ENCODE measurements around the gene DNMT3B.
"Not testable (repeated sequence)": the region's sequence is repeated elsewhere in the genome, so short reads cannot be mapped to it uniquely, and the experiment has no call there.

DNMT3B gene

DNA sequence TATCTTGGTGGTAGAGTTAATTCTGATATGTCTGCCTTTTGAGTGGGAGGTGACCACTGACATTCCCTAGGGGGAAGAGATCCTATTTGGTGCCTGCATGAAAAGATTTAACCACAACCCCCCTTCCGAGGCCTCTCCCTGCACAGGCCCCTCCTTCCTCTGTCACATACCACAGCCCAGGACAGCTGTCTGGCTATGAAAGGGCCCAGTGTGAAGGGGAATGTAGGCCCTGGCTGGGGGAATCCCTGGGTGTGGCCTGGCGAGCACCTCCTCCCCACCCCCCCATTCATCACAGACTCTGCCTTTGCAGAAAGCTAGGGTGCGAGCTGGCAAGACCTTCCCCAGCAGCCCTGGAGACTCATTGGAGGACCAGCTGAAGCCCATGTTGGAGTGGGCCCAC lies 30.1 kb downstream of the DNMT3B start:
- peak; percentile 9 for DNase-seq (ENCODE audit: low read depth)

DNA sequence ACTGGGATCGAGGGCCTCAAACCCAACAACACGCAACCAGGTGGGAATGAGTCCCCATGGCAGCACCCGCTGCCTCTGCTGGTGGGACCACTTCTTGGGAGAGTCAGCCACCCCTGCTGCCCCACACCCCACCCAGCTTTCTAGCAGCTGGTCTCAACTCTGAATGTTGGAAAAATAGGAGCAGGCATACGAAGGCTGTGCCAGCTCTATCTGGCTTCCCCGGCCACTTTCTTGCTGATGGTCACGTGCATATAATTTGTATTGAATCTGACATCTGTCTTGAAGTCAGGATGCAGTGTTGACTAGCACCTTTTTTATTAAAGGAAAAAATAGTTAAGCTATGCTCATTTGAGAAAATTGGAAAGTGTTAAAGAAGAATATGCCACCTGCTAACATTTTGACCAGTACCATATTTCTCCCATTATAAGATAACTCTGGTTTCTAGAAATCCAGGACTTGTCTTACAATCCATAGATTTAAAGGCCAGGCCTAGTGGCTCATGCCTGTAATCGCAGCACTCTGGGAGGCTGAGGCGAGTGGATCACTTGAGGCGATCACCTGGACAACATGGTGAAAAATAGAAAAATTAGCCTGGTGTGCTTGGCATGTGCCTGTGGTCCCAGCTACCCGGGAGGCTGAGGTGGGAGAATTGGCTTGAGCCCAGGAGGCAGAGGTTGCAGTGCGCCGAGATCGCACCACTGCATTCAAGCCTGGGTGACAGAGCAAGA lies 30.7 kb downstream of the DNMT3B start:
- DNase-seq (ENCODE audit: low read depth), result no peak

DNA sequence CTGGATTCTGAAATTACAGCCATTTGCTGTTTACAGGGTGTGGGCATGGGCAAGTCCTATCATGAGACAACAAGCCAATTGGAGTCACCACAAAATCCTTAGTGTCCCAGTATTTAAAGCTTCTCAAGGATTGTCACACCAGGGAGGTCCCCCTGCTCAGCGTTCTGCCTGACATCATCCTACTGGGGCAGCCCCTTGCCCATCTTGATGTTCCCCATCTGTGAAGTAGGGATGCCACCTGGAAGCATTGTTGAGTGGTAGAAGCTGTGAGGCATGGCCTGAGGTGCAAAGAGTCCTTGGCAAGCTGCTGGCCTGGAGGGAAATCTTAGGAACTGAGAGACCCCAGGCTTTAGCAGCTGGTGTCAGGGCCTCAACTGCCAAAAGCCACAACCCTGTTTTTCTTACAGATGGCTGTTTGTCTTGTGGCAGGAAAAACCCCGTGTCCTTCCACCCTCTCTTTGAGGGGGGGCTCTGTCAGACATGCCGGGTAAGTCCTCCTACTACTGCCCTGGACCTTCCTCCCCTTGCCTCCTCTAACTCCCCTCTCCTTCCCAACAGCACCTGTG lies 34.3 kb downstream of the DNMT3B start:
- DNase-seq (ENCODE audit: low read depth), result no peak

DNA sequence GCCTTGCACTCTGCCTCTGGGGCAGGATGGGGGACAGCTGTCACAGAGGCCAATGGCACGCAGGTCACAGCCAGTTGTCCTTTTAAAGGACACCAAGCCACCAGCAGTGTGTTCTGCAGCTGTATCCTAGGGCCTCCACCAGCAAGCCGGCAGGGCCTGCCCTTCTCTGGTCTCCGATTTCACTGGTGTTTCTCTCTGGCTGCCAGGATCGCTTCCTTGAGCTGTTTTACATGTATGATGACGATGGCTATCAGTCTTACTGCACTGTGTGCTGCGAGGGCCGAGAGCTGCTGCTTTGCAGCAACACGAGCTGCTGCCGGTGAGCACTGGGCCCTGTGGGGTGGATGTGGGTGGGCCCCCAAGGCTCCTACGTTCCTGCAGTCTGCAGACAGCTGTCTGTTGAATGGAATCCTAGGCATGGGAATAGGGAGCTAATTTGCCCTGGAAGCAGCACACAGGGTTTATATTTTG lies 34.8 kb downstream of the DNMT3B start:
- DNase-seq (ENCODE audit: low read depth), result no peak

DNA sequence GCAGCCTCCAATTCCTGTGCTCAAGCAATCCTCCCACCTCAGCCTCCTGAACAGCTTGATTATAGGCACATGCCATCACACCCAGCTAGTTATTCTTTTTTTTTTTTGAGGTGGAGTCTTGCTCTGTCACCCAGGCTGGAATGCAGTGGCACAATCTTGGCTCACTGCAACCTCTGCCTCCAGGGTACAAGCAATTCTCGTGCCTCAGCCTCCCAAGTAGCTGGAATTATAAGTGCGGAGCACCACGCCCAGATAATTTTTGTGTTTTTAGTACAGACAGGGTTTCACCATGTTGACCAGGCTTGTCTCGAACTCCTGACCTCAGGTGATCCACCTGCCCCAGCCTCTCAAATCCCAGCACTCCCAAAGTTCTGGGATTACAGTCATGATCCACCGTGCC lies 35.4 kb downstream of the DNMT3B start:
- DNase-seq (ENCODE audit: low read depth), result not testable (repeated sequence)

DNA sequence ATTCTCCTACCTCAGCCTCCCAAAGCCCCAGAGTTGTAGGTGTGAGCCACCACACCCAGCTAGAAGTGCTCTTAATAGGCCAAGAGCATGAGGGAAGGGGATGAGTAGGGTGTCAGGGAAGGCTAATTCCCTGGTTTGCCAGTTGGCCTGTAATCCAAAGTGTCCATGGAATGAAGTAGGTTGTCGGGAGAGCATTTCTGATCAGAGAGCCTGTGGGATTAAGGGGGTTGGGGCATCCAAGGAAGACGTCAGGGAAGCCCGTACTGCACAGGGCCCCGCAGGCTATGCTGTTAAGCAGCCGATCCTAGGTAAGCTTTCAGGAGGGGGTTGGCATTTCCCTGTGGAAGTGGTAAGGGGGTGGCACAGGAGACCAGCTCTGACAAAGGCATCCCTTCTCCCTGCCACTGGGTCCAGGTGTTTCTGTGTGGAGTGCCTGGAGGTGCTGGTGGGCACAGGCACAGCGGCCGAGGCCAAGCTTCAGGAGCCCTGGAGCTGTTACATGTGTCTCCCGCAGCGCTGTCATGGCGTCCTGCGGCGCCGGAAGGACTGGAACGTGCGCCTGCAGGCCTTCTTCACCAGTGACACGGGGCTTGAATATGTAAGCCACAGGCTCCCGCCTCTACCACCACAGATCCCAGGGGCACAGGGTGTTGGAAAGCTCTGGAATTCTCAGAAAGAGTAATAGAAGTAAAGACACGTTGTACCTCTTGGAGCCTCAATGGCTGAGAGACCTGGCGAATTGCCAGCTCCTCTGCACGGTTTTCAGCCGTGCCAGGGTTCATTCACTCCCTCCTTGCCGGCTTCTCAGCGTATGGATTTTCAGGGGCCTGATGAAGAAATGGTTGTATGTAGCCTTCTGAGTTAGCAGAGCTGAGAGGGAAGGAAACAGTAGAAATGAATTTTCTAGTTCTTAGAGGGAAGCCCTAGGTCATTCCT lies 36.1 kb downstream of the DNMT3B start:
- DNase-seq (ENCODE audit: low read depth), result no peak

DNA sequence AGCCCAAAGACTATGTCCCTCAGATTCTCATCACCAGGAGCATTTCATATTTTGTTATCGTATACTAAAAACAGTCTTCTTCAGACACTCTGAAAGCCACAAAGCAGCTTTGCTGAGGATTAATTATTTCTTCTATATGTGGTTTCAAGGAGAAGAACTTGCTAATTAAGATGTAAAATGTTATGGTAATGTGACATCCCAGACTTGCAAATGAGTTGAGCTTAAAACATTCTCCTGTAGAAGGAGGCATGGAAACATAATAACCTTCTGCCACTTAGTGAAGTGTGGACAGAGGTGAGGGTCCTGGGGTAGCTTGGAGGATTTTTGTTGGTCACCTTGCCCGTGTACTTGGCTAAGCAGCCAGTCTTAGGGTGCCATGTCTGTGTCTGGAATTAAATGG lies 40.9 kb downstream of the DNMT3B start:
- DNase-seq (ENCODE audit: low read depth), result no peak

DNA sequence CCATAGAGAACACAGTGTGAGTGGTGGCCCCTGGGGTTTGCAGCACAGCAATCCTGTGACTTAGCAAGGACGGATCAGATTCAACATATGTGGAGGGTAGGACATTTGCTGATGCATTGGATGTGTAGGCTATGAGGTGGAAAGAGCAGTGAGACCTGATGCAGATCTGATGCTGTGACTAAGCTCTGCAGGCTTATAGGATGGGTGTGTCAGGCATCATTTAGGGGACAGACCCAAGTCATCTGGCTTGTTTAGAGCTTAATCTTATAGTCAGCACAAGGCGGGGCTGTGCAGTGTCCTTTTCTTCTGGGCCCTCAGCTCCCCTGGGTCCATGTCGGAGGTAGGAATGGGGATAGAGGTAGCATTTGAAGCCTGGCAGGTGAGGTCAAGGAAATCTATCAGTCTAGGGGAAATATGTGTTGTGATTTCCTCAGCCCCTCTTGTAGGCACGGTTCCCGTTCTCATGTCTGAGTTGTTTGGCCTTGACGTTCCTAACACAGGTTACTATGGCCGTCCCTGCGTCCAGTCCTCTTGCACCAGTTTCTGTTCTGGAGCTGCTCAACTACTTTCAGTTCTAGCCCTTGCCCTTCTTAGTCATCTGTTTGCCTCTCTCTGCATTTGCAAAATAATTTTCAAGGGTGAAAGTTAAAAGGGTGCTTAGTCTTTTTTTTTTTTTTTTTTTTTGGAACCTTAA lies 42.0 kb downstream of the DNMT3B start:
- DNase-seq (ENCODE audit: low read depth), result no peak

DNA sequence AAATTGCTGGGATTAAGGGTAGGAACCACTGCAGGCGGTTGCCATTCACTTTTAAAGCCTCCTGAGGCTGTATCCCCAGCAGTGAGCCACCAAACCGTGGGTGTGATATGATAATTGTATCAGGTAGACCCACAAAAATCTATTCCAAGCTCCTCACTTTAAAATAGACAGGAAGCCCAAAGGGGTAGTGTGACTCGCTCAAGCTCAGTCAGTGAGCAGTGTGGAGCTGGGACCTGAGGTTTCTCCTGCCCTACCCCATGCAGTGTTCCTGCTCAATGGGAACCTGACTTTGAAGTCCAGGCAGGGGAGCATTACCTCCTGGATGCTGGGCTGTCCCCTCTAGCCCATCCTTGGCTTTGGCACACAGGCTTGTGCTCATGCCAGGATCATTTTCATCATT lies 42.6 kb downstream of the DNMT3B start:
- DNase-seq (ENCODE audit: low read depth), result no peak

DNA sequence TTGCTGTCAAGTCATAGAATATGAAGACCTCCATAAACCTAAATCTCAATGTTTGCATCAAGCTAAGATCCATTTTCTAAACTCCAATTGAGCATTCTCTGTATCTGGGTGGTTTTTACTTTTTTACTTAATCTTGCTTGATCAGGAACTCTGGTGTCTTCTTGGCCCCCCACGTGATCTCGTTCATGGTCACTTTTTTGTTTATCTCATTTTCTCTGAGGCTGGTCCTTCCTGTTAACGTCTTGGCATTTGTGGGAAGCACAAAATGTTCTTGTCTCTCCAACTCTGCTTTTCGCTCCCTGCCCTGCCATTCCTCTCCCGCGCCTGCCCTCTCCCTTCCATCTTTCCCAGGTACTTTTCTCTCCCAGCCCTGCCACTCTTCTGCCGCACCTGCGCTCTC lies 43.5 kb downstream of the DNMT3B start:
- no peak for DNase-seq (ENCODE audit: low read depth)

DNA sequence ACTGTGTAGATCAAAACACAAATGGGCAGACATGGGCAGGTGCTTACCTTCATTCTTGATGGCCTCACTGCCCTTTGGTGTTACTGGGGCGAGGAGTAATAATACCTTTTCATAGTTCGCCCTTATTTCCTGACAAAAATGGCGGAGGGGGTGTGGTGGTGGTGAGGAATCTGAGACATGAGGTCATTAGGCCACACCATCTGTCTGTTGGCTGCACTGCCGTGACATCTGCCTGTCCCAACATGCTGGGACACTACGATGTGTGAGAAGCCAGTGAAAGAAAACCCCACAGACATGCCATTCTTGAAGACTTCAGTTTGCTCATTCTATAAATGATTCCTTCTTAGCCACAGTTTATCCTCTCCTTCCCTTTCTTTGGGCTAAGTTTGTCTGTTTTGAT lies 44.2 kb downstream of the DNMT3B start:
- DNase-seq (ENCODE audit: low read depth), result no peak

DNA sequence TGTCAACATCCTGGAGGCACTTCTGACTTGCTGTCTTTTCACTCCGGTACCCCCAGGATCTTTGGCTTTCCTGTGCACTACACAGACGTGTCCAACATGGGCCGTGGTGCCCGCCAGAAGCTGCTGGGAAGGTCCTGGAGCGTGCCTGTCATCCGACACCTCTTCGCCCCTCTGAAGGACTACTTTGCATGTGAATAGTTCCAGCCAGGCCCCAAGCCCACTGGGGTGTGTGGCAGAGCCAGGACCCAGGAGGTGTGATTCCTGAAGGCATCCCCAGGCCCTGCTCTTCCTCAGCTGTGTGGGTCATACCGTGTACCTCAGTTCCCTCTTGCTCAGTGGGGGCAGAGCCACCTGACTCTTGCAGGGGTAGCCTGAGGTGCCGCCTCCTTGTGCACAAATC lies 45.5 kb downstream of the DNMT3B start:
- no peak for DNase-seq (ENCODE audit: low read depth)

DNA sequence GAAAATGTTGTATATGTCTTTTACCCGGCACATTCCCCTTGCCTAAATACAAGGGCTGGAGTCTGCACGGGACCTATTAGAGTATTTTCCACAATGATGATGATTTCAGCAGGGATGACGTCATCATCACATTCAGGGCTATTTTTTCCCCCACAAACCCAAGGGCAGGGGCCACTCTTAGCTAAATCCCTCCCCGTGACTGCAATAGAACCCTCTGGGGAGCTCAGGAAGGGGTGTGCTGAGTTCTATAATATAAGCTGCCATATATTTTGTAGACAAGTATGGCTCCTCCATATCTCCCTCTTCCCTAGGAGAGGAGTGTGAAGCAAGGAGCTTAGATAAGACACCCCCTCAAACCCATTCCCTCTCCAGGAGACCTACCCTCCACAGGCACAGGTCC lies 46.3 kb downstream of the DNMT3B start:
- no peak for DNase-seq (ENCODE audit: low read depth)

DNA sequence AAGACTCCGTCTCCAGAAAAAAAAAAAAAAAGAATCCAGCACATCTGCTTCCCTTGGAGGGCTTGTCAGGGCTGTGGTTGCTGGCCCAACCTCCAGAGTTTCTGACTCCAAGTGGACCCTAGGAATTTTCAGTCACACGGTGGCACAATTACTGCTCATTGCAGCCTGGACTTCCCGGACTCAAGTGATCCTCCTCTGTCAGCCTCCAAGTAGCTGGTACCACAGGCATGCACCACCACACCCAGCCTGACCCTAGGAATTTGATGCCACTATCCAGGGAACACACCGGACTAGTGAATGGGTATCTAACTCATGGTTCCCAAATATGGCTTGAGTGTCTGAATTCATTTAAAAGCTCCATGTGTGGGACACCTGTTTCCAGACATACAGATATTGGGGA lies 47.7 kb downstream of the DNMT3B start:
- DNase-seq (ENCODE audit: low read depth), result no peak

DNA sequence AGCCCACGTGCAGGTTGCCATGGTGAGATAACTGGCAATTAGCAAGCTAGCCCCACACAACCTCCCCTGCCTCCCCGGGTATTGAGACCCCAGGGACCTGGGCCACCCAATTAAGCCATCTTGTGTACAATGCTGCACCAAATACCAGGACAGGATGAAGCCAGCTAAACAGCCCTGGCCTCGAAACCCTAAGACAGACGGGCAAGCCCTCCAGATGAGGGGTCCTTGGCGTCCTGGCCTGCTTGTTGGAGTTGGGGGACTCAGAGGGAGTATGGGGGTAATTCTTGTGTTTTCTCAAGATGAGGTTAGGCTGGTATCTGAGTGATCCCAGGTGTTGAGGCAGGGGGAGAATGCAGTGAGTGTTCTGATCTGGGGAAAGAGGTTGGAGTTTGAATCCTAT lies 48.8 kb downstream of the DNMT3B start:
- DNase-seq (ENCODE audit: low read depth), result no peak

DNA sequence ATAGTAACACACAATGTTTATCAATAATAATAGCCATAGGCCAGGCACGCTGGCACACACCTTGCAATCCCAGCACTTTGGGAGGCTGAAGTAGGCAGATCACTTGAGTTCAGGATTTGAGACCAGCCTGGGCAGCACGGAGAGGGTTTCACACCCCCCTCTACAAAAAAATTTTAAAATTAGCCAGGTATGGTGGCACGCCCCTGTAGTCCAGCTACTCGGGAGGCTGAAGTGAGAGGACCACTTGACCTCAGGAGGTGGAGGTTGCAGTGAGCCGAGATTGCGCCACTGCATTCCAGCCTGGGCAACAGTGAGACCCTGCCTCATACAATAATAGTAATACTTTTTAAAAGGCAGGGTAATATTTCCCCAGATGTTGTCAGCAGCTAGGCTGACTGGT lies 49.7 kb downstream of the DNMT3B start:
- DNase-seq (ENCODE audit: low read depth), result no peak

DNA sequence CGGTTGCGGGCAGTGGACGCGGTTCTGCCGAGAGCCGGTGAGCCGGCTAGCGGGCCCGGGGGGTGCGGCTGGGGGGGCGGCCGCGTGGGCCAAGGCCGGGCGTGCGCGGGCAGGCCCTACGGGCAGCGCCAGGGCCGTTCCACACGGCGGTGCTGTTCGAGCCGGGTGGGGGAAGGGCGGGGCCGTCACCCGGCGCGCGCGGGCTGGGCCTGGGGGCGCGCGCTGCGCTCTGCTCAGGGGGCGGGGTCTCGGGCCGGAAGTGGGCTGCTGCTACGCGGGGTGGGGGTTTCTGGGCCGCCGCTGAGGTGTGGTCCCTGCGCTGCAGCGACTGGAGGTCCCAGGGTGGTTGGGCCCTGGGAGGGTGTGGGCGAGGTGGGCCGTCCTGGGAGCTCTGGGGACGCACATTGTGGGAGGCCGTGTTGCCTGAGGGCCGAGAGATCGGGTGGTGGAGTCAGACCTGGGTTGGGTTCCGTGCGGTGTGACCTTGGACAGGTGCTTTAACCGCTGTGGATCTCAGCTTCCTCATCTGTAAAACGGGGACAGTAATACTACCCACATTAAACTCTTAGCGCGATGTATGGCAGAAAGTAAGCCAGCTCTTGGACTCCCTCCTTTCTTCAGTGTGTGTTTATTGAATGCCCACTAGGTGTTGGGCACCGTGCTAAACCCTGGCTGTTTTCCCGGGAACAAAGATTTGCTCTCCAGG lies 58.0 kb downstream of the DNMT3B start:
- DNase-seq (ENCODE audit: low read depth), result peak; percentile 55

DNA sequence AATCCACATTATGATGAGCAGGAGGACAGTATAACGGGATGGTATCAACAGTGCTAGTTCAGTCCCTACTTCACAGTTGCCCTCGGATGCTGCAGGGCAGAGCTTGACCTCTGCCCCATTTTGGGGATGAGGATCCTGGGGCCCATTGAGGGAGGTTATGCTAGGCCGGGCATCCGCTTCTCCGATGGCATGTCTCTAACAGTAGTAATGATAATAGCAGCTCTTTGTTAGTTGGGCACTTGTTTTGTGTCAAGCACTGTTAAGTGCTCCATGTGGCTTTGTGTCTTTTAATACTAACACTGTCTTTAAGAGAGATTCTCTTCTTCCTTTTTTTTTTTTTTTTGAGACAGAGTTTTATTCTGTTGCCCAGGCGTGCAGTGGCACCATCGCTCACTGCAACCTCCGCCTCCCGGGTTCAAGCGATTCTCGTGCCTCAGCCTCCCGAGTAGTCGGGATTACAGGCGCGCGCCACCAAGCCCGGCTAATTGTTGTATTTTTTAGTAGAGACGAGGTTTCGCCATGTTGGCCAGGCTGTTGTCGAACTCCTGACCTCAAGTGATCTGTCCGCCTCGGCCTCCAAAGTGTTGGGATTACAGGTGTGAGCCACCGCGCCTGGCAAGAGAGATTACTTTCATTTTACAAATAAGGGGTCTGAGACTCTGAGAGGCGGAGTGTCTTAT lies 58.7 kb downstream of the DNMT3B start:
- no peak for DNase-seq (ENCODE audit: low read depth)

DNA sequence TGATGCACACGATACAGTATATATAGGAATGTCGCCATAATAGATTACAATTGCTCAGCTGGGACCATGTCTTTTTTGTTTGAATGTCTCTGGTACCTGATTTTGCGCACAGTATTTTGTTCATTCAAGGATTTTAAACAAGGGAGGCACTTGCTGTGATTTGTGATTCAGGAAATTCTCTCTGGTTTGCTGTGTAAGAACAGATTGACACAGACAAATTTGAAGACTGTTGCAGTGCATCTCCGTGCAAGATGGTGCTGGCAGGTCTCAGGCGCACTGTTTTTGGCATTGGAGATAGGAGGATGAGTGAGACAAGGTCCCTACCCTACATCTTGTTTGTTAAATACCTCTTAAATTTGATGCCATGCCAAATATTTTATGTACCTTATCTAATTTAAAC lies 60.0 kb downstream of the DNMT3B start:
- DNase-seq (ENCODE audit: low read depth), result no peak

DNA sequence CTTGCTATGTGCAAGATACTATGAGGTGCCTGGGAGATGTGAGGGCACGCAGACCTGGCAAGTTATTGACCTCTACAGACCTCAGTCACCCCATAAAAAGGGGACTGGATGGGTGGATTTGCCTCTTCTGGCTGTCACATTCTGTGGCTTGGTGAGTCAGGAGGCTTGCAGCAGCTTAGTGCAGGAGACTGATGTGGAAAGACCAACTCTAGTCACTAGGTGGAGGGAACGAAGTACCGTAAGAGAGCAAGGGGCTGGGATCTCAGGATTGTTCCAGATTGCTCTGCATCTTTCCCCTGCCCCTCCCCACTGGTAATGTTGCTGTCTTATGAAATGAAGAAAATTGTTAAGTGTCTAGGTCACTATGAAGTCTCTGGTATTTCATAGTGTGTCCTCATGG lies 60.9 kb downstream of the DNMT3B start:
- DNase-seq (ENCODE audit: low read depth), result no peak
